UCSD-AML1 (cell line): Measurements from ENCODE around the gene GSE1.

Experiments used
- DNase-seq: peaks from one replicate; lab custom pipeline; 2025; ENCODE audit not compliant: unreplicated experiment; lab: John Stamatoyannopoulos, UW

GSE1 gene

GRCh38 chr16:85717393-85718152, 104.5 kb downstream of the GSE1 start:
- peak; percentile 55 for DNase-seq

- no peak for DNase-seq
Measured at GRCh38 chr16:85718153-85718477, 105.0 kb downstream of the GSE1 start.

GRCh38 chr16:85718682-85719081, 105.6 kb downstream of the GSE1 start:
- peak; percentile 35 for DNase-seq

- DNase-seq, result no peak
Measured at GRCh38 chr16:85719605-85720301, 106.6 kb downstream of the GSE1 start.

- DNase-seq, result no peak
Measured at GRCh38 chr16:85720302-85720637, 107.1 kb downstream of the GSE1 start.

GRCh38 chr16:85722128-85722893, 109.2 kb downstream of the GSE1 start:
- DNase-seq, result no peak

GRCh38 chr16:85724126-85724879, 111.2 kb downstream of the GSE1 start:
- DNase-seq, result no peak

- no peak for DNase-seq
Measured at GRCh38 chr16:85724936-85725335, 111.8 kb downstream of the GSE1 start.
